Mesenchymal stem cell (in vitro differentiated cells and primary cell): Measurements from ENCODE around the gene VGLL3.

Experiments
- DNase-seq: peaks from one replicate; pipeline ENCODE4 v3.0.0-alpha.2; 2013
- H2AFZ ChIP-seq: one replicate; pipeline ENCODE4 v1.6.1; 2013; ENCODE audit warnings: low read depth, mild to moderate bottlenecking, control low read depth, inconsistent platforms, low read length, moderate library complexity
- H2AK5ac ChIP-seq: 2 replicates; pipeline ENCODE4 v1.6.1; 2013; ENCODE audit warnings: low read length, moderate library complexity, mild to moderate bottlenecking, inconsistent platforms; ENCODE audit not compliant: severe bottlenecking
- H2BK120ac ChIP-seq: one replicate; pipeline ENCODE4 v1.6.1; 2013; ENCODE audit warnings: low read depth, mild to moderate bottlenecking, inconsistent platforms, low read length, moderate library complexity
- H2BK12ac ChIP-seq, 2 experiments: one replicate each; pipeline ENCODE4 v1.6.1; 2013; ENCODE audit warnings: inconsistent platforms in 2 of 2, low read length in 2 of 2, mild to moderate bottlenecking in 2 of 2, moderate library complexity in 2 of 2, control low read depth in 1 of 2
- H2BK15ac ChIP-seq: one replicate; pipeline ENCODE4 v1.6.1; 2013; ENCODE audit warnings: mild to moderate bottlenecking, low read depth, inconsistent platforms; ENCODE audit not compliant: poor library complexity, severe bottlenecking
- H2BK5ac ChIP-seq: 2 replicates; pipeline ENCODE4 v1.6.1; 2013; ENCODE audit warnings: low read depth, mild to moderate bottlenecking, low read length, control low read depth, inconsistent platforms; ENCODE audit not compliant: poor library complexity, severe bottlenecking
- H3K14ac ChIP-seq, 2 experiments: one replicate each; pipeline ENCODE4 v1.6.1; 2013; ENCODE audit warnings: inconsistent platforms in 2 of 2, low read length in 2 of 2, control low read depth in 1 of 2, mild to moderate bottlenecking in 1 of 2, moderate library complexity in 1 of 2
- H3K18ac ChIP-seq, 2 experiments: one replicate each; pipeline ENCODE4 v1.6.1; 2013; ENCODE audit warnings: inconsistent platforms in 2 of 2, low read length in 2 of 2, control low read depth in 1 of 2, low read depth in 1 of 2, mild to moderate bottlenecking in 1 of 2
- H3K23ac ChIP-seq, 2 experiments: one replicate each; pipeline ENCODE4 v1.6.1; 2013; ENCODE audit warnings: inconsistent platforms in 2 of 2, low read length in 2 of 2, mild to moderate bottlenecking in 2 of 2, moderate library complexity in 2 of 2, control low read depth in 1 of 2
- H3K27ac ChIP-seq: 2 replicates; pipeline ENCODE4 v1.5.1; 2013; ENCODE audit warnings: mild to moderate bottlenecking, moderate library complexity, low read length, control low read depth, inconsistent platforms; ENCODE audit not compliant: poor library complexity, severe bottlenecking
- H3K27me3 ChIP-seq, 2 experiments: 2 replicates each; pipeline versions ENCODE4 v1.6.1 to v1.7.0; 2013; ENCODE audit warnings: low read length in 2 of 2, mild to moderate bottlenecking in 2 of 2, moderate library complexity in 2 of 2, control low read depth in 1 of 2, inconsistent platforms in 1 of 2; ENCODE audit not compliant: control insufficient read depth in 1 of 2, insufficient read depth in 1 of 2
- H3K36me3 ChIP-seq, 2 experiments: 2 replicates each; pipeline versions ENCODE4 v1.6.1 to v1.7.0; 2013; ENCODE audit warnings: low read length in 2 of 2, control low read depth in 1 of 2, inconsistent platforms in 1 of 2, low read depth in 1 of 2, mild to moderate bottlenecking in 1 of 2; ENCODE audit not compliant: insufficient read depth in 2 of 2, control insufficient read depth in 1 of 2
- H3K4ac ChIP-seq, 2 experiments: one replicate each; pipeline ENCODE4 v1.6.1; 2013; ENCODE audit warnings: inconsistent platforms in 2 of 2, low read length in 2 of 2, mild to moderate bottlenecking in 2 of 2, moderate library complexity in 2 of 2, control low read depth in 1 of 2, low read depth in 1 of 2
- H3K4me1 ChIP-seq: 2 replicates; pipeline ENCODE4 v1.6.1; 2013; ENCODE audit warnings: low read depth, low read length, control low read depth; ENCODE audit not compliant: control insufficient read depth, insufficient read depth
- H3K4me2 ChIP-seq: 2 replicates; pipeline ENCODE4 v1.6.1; 2013; ENCODE audit warnings: low read length, mild to moderate bottlenecking, inconsistent platforms; ENCODE audit not compliant: poor library complexity, severe bottlenecking
- H3K4me3 ChIP-seq, 2 experiments: 2 replicates each; pipeline versions ENCODE4 v1.5.1 to v1.7.0; 2013; ENCODE audit warnings: low read length in 2 of 2, mild to moderate bottlenecking in 2 of 2, control low read depth in 1 of 2, low read depth in 1 of 2; ENCODE audit not compliant: insufficient read depth in 1 of 2
- H3K79me1 ChIP-seq: replicated peaks from 2 replicates; pipeline ENCODE4 v1.6.1; 2013; ENCODE audit warnings: mild to moderate bottlenecking, control low read depth, low read length, inconsistent platforms; ENCODE audit not compliant: poor library complexity, severe bottlenecking
- H3K9ac ChIP-seq: 2 replicates; pipeline ENCODE4 v1.7.0; 2013; ENCODE audit warnings: mild to moderate bottlenecking, low read length, moderate library complexity
- H3K9me3 ChIP-seq: 2 replicates; pipeline ENCODE4 v1.7.0; 2013; ENCODE audit warnings: mild to moderate bottlenecking, low read length; ENCODE audit not compliant: control insufficient read depth
- H4K8ac ChIP-seq: one replicate; pipeline ENCODE4 v1.6.1; 2013; ENCODE audit warnings: inconsistent platforms, mild to moderate bottlenecking, low read length, moderate library complexity
- H4K91ac ChIP-seq: one replicate; pipeline ENCODE4 v1.6.1; 2013; ENCODE audit warnings: mild to moderate bottlenecking, low read length, inconsistent platforms
- WGBS: methylation state at CpG from one replicate; pipeline ENCODE4 v1.1.7; 2013; ENCODE audit warnings: mixed read lengths; 5-methylcytosine and 5-hydroxymethylcytosine counted together

Gene VGLL3

DNA sequence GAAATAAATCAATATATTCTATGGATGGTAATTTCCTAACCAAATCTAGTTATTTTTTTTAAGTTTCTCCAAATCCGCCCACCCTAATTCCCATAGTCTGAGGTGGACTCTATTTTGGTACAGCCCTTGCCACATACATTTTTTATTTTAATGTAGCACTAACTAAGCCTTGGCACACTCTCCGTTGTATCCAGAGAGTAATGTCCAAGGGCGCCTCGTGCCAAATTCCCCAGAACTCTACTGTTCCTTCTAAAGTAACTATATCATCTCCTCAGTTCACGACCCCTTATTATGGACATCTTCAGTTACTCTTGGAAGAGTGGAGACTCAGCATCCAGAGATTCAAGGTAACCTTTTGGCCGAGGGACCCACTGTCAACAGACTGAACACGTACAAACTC lies 1.3 kb downstream of the VGLL3 start:
- Histone ChIP-seq H2BK120ac (no peak overlapping the region), H3K4me2 (peak overlapping the region; percentile 96), H3K14ac (no peak overlapping the region)

DNA sequence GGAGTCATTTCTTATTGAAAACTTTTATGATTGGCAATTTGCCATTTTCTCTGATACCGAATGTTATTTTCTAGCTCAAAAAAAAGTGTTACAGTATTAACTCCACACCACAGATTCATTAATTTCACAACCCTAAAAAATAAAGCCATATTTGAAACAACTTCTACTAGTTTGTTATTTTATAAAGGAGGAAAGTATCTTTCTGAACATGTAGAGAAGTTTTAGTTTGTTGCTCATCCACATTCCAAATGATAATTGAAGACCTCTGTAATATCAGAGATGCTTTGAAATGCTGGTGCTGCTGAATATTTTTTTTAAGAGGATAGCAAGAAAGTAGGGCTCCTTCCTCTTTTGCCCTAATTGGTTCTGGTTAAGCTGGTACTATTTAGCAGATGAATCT lies 1.9 kb downstream of the VGLL3 start:
- DNase-seq: no peak
- H3K4me1 ChIP-seq: peaks cover 7% of the 10 kb centered on the region

More for the DNA sequence above, 1.3 kb downstream of the VGLL3 start:
- no peak overlapping the region for H2BK15ac ChIP-seq
- H3K9me3 ChIP-seq: no peaks in the 10 kb centered on the region
- no peak overlapping the region for H3K23ac ChIP-seq
- no peak overlapping the region for H2AK5ac ChIP-seq
- no peak overlapping the region for H4K91ac ChIP-seq
- H2BK12ac ChIP-seq: no peak overlapping the region
- H3K27ac ChIP-seq: peak overlapping the region; percentile 51
- WGBS: 66% methylated on average over 7 of the region's 7 CpGs
- H2BK5ac ChIP-seq: no peak overlapping the region
- H3K4ac ChIP-seq: no peak overlapping the region
- H3K9ac ChIP-seq: peak overlapping the region; percentile 96
- no peak for DNase-seq
- H3K4me1 ChIP-seq: peaks cover 7% of the 10 kb centered on the region
- H3K4me3 ChIP-seq: peak overlapping the region in 1 of 2 experiments; percentile 97
- H3K18ac ChIP-seq: no peak overlapping the region
- no peaks in the 10 kb centered on the region for H3K27me3 ChIP-seq
- peaks cover 7% of the 10 kb centered on the region for H3K79me1 ChIP-seq
- H2AFZ ChIP-seq: no peak overlapping the region
- H4K8ac ChIP-seq: no peak overlapping the region
- H3K36me3 ChIP-seq: peaks cover 0 to 4% of the 10 kb centered on the region in 2 experiments

DNA sequence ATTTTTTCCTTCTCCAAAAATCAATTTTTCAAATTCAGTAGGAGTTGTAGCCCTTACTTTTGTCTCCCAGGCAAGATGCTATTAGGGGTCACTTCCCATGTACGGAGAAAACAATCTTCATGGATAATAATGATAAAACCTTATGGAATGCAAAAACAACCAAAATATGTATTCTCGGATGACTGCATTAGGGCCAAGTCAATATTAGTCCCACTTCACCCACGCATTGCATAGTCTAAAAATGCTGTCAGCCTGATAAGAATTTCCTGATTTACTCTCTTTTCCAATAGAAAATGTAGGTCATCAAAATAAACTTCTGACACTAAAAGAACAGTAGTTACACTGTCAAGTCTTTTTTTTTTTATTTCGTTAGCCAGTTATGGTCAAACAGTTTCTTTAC lies 2.7 kb downstream of the VGLL3 start:
- no peak overlapping the region for H2AFZ ChIP-seq
- H4K8ac ChIP-seq: no peak overlapping the region
- H2BK12ac ChIP-seq: no peak overlapping the region
- H3K79me1 ChIP-seq: peaks cover 10% of the 10 kb centered on the region
- H2BK5ac ChIP-seq: no peak overlapping the region
- H2BK15ac ChIP-seq: no peak overlapping the region
- H2AK5ac ChIP-seq: no peak overlapping the region
- H3K23ac ChIP-seq: no peak overlapping the region
- H3K4me2 ChIP-seq: no peak overlapping the region
- H2BK120ac ChIP-seq: no peak overlapping the region
- H3K4me1 ChIP-seq: peaks cover 7% of the 10 kb centered on the region
- H3K4me3 ChIP-seq: peak overlapping the region in 1 of 2 experiments; percentile 97
- no peaks in the 10 kb centered on the region for H3K9me3 ChIP-seq
- no peak overlapping the region for H3K14ac ChIP-seq
- no peak overlapping the region for H3K18ac ChIP-seq
- peaks cover 0 to 4% of the 10 kb centered on the region in 2 experiments for H3K36me3 ChIP-seq
- H3K9ac ChIP-seq: peak overlapping the region; percentile 96
- no peak overlapping the region for H3K4ac ChIP-seq
- H4K91ac ChIP-seq: no peak overlapping the region
- WGBS: 30% methylated on average over 2 of the region's 4 CpGs
- H3K27ac ChIP-seq: no peak overlapping the region
- peak; percentile 36 for DNase-seq
- no peaks in the 10 kb centered on the region for H3K27me3 ChIP-seq

More for the DNA sequence above, 1.9 kb downstream of the VGLL3 start:
- H2BK5ac ChIP-seq: no peak overlapping the region
- H3K9ac ChIP-seq: peak overlapping the region; percentile 96
- no peak overlapping the region for H2BK12ac ChIP-seq
- H4K8ac ChIP-seq: no peak overlapping the region
- no peak overlapping the region for H3K23ac ChIP-seq
- H2BK120ac ChIP-seq: no peak overlapping the region
- no peaks in the 10 kb centered on the region for H3K27me3 ChIP-seq
- no peak overlapping the region for H2AFZ ChIP-seq
- peak overlapping the region in 1 of 2 experiments; percentile 97 for H3K4me3 ChIP-seq
- H3K9me3 ChIP-seq: no peaks in the 10 kb centered on the region
- H3K27ac ChIP-seq: no peak overlapping the region
- peaks cover 7% of the 10 kb centered on the region for H3K79me1 ChIP-seq
- no peak overlapping the region for H3K18ac ChIP-seq
- no peak overlapping the region for H3K4me2 ChIP-seq
- H2BK15ac ChIP-seq: no peak overlapping the region
- H3K14ac ChIP-seq: no peak overlapping the region
- H3K4ac ChIP-seq: no peak overlapping the region
- no CpG with 5 or more reads among the region's 1 CpG for WGBS
- H3K36me3 ChIP-seq: peaks cover 0 to 4% of the 10 kb centered on the region in 2 experiments
- H4K91ac ChIP-seq: no peak overlapping the region
- H2AK5ac ChIP-seq: no peak overlapping the region

DNA sequence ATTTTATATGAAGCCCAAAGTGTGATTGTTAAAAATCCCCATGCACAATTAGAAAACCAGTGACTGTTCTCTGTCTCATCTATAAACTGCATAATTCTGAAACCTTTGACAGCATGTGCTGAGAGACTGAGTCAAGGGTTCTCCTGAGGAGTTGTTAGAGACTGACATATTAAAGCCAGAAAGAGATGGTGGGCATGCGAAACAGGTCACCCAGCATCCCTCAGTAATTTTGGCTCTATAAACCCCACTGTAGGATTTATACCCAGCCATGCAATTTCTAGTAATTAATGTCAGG lies 3.6 kb downstream of the VGLL3 start:
- H3K27me3 ChIP-seq: no peaks in the 10 kb centered on the region
- H3K4me3 ChIP-seq: peak overlapping the region in 1 of 2 experiments; percentile 97
- H3K4me2 ChIP-seq: no peak overlapping the region
- H3K4ac ChIP-seq: no peak overlapping the region
- peaks cover 10% of the 10 kb centered on the region for H3K79me1 ChIP-seq
- DNase-seq: no peak
- peak overlapping the region; percentile 96 for H3K9ac ChIP-seq
- no peak overlapping the region for H2BK5ac ChIP-seq
- no CpG with 5 or more reads among the region's 1 CpG for WGBS
- H2AFZ ChIP-seq: no peak overlapping the region
- no peak overlapping the region for H2BK15ac ChIP-seq
- no peak overlapping the region for H4K8ac ChIP-seq
- H2BK120ac ChIP-seq: no peak overlapping the region
- H3K9me3 ChIP-seq: no peaks in the 10 kb centered on the region
- peak overlapping the region; percentile 81 for H3K27ac ChIP-seq
- H2AK5ac ChIP-seq: no peak overlapping the region
- no peak overlapping the region for H2BK12ac ChIP-seq
- no peak overlapping the region for H3K23ac ChIP-seq
- H3K36me3 ChIP-seq: peaks cover 0 to 4% of the 10 kb centered on the region in 2 experiments
- H3K14ac ChIP-seq: no peak overlapping the region
- no peak overlapping the region for H4K91ac ChIP-seq
- peaks cover 7% of the 10 kb centered on the region for H3K4me1 ChIP-seq
- no peak overlapping the region for H3K18ac ChIP-seq
